HG03025 (cell line): ENCODE measurements around the gene AHCYL2.
"Not testable (repeated sequence)": the region's sequence is repeated elsewhere in the genome, so short reads cannot be mapped to it uniquely, and the experiment has no call there.

Experiments
- ATAC-seq: cut with Tn5 transposase; IDR thresholded peaks from one replicate; pipeline ENCODE4 v1.9.1; 2021; ENCODE audit warnings: mild to moderate bottlenecking, moderate library complexity; ENCODE audit not compliant: unreplicated experiment, low FRiP score

Gene AHCYL2

DNA sequence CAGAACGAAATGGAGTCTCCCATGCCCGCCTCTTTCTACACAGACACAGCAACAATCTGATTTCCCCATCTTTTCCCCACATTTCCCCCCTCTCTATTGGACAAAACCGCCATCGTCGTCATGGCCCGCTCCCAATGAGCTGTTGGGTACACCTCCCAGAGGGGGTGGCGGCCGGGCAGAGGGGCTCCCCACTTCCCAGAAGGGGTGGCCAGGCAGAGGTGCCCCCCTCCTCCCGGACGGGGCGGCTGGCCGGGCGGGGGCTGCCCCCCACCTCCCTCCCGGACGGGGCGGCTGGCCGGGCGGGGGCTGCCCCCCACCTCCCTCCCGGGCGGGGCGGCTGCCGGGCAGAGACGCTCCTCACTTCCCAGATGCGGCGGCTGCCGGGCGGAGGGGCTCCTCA is 251.1 kb downstream of the AHCYL2 start:
- ATAC-seq, result not testable (repeated sequence)

DNA sequence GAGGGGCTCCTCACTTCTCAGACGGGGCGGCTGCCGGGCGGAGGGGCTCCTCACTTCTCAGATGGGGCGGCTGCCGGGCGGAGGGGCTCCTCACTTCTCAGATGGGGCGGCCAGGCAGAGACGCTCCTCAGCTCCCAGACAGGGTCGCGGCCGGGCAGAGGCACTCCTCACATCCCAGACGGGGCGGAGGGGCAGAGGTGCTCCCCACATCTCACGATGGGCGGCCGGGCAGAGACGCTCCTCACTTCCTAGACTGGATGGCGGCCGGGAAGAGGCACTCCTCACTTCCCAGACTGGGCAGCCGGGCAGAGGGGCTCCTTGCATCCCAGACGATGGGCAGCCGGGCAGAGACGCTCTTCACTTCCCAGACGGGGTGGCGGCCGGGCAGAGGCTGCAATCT is 251.6 kb downstream of the AHCYL2 start:
- ATAC-seq, result not testable (repeated sequence)
